Activated CD4-positive, alpha-beta T cell treated with anti-CD3 and anti-CD28 coated beads for 36 hours (primary cell): Measurements from ENCODE around the gene TMOD2. TPM values are rescaled to one million over a fixed set of nuclear protein-coding genes. Genes with fewer than 3 reads are reported as not detected.

ENCODE experiments used
- ATAC-seq: fragments of 200-7000 bp; cut with Tn5 transposase; one replicate; pipeline ENCODE4 v1.10.0; 2021; ENCODE audit warnings: mild to moderate bottlenecking, moderate library complexity
- CTCF ChIA-PET: fragments of 350-600 bp; sonication (Branson Sonifier 250); formaldehyde crosslinking; loops from one replicate; lab custom pipeline; 2021; ENCODE audit warnings: antibody characterized with exemption; lab: Charles Lee
- POLR2A ChIA-PET: fragments of 350-600 bp; sonication (Branson Sonifier 250); formaldehyde crosslinking; loops from one replicate; lab custom pipeline; 2021; ENCODE audit warnings: antibody characterized with exemption, inconsistent platforms; lab: Charles Lee
- DNase-seq: peaks from one replicate; pipeline ENCODE4 v3.0.0-alpha.2; 2020
- H3K27ac Mint-ChIP-seq: one replicate; pipeline ENCODE4 v1.8.0; 2021; ENCODE audit warnings: mixed read lengths
- H3K27me3 Mint-ChIP-seq: one replicate; pipeline ENCODE4 v1.8.0; 2021; ENCODE audit warnings: mixed read lengths
- H3K36me3 Mint-ChIP-seq: one replicate; pipeline ENCODE4 v1.8.0; 2021; ENCODE audit warnings: low read depth, mixed read lengths
- H3K4me1 Mint-ChIP-seq: one replicate; pipeline ENCODE4 v1.8.0; 2021; ENCODE audit warnings: mixed read lengths
- H3K4me3 Mint-ChIP-seq: one replicate; pipeline ENCODE4 v1.8.0; 2021; ENCODE audit warnings: mild to moderate bottlenecking, moderate library complexity, mixed read lengths
- H3K9me3 Mint-ChIP-seq: one replicate; pipeline ENCODE4 v1.8.0; 2021; ENCODE audit warnings: low read depth, mixed read lengths
- intact Hi-C, 2 experiments: fragments of 100-400 bp; cut with DNase I in 1 of 2; cut with micrococcal nuclease in 1 of 2; formaldehyde crosslinking; loops; one replicate each; pipeline versions ENCODE4 v1.14.2 to v1.15.1; 2022 to 2024; cut with DNase I, micrococcal nuclease
- total RNA-seq, 2 experiments: library from RNA; stranded (reverse); gene quantifications; one replicate each; pipeline ENCODE4 v1.2.3, GENCODE V29; 2021

TMOD2 gene
- total RNA-seq, result 1 to 10 TPM; 5.4 to 6.9 TPM

GRCh38 chr15:51750792-51751696 lies at the start of gene TMOD2:
TSS of gene TMOD2 (plus strand) at chr15:51751597. CDS start at chr15:51766442, 14,845 bp downstream.
- no peaks in the 10 kb centered on the region for H3K36me3 Mint-ChIP-seq
- no peaks in the 10 kb centered on the region for H3K9me3 Mint-ChIP-seq
- H3K27me3 Mint-ChIP-seq, result peaks cover 11% of the 10 kb centered on the region
- intact Hi-C loops, result loop anchor here (1.0 to 5.0 kb wide), 3 partner anchors 14 to 76 kb away; partner anchors contain the start of genes LYSMD2 (in 1 of the 2) and TMOD3 (in 1 of the 2)
- peak within 1 kb of the TSS; percentile 66 for H3K27ac Mint-ChIP-seq
- ATAC-seq, result peak; percentile 90
- POLR2A ChIA-PET, result interaction anchor here (0.6 to 1.1 kb wide), 2 partner anchors 15 to 101 kb away, joined by 3 to 5 read pairs; no protein-coding TSS in a partner anchor
- CTCF ChIA-PET, result interaction anchor here (0.7 to 1.4 kb wide), 2 partner anchors 10 to 26 kb away, joined by 3 to 6 read pairs; no protein-coding TSS in a partner anchor
- peaks cover 24% of the 10 kb centered on the region for H3K4me1 Mint-ChIP-seq
- DNase-seq, result peak; percentile 72
- H3K4me3 Mint-ChIP-seq, result peak within 1 kb of the TSS; percentile 79

GRCh38 chr15:51702710-51703109 lies 48.7 kb upstream of the TMOD2 start:
- no peak for DNase-seq
- no peak overlapping the region for H3K27ac Mint-ChIP-seq
- H3K4me3 Mint-ChIP-seq, result no peak overlapping the region
- CTCF ChIA-PET, result interaction anchor here (0.9 to 2.4 kb wide), 2 partner anchors 17 to 73 kb away, joined by 3 to 6 read pairs; no protein-coding TSS in a partner anchor
- no peaks in the 10 kb centered on the region for H3K36me3 Mint-ChIP-seq
- POLR2A ChIA-PET, result no interaction called here
- no peaks in the 10 kb centered on the region for H3K9me3 Mint-ChIP-seq
- no peak for ATAC-seq
- intact Hi-C loops, result no loop called here
- H3K4me1 Mint-ChIP-seq, result no peaks in the 10 kb centered on the region
- H3K27me3 Mint-ChIP-seq, result peaks cover 12% of the 10 kb centered on the region

- POLR2A ChIA-PET, result no interaction called here
- no peak overlapping the region for H3K27ac Mint-ChIP-seq
- DNase-seq (no peak), ATAC-seq (no peak)
- H3K36me3 Mint-ChIP-seq, result no peaks in the 10 kb centered on the region
- peaks cover 3% of the 10 kb centered on the region for H3K27me3 Mint-ChIP-seq
- CTCF ChIA-PET, result no interaction called here
- intact Hi-C loops, result no loop called here
- H3K9me3 Mint-ChIP-seq, result no peaks in the 10 kb centered on the region
- H3K4me1 Mint-ChIP-seq, result no peaks in the 10 kb centered on the region
- no peak overlapping the region for H3K4me3 Mint-ChIP-seq
Measured at GRCh38 chr15:51706291-51706690, 45.1 kb upstream of the TMOD2 start.

- no peaks in the 10 kb centered on the region for H3K9me3 Mint-ChIP-seq
- H3K27ac Mint-ChIP-seq, result no peak overlapping the region
- no peak overlapping the region for H3K4me3 Mint-ChIP-seq
- DNase-seq (no peak), ATAC-seq (no peak)
- no peaks in the 10 kb centered on the region for H3K4me1 Mint-ChIP-seq
- ChIA-PET CTCF (interaction anchor here (0.9 to 1.1 kb wide), 2 partner anchors 47 to 70 kb away, joined by 3 to 7 read pairs; no protein-coding TSS in a partner anchor), POLR2A (no interaction called here)
- intact Hi-C loops, result no loop called here
- H3K36me3 Mint-ChIP-seq, result no peaks in the 10 kb centered on the region
- H3K27me3 Mint-ChIP-seq, result peaks cover 3% of the 10 kb centered on the region
Measured at GRCh38 chr15:51706926-51707608, 44.3 kb upstream of the TMOD2 start.

- ATAC-seq (no peak), DNase-seq (no peak)
- ChIA-PET CTCF (interaction anchor here (0.6 to 1.1 kb wide), 3 partner anchors 12 to 69 kb away, joined by 3 to 7 read pairs (median 3); no protein-coding TSS in a partner anchor), POLR2A (no interaction called here)
- Mint-ChIP-seq H3K9me3 (no peaks in the 10 kb centered on the region), H3K27ac (no peak overlapping the region), H3K36me3 (no peaks in the 10 kb centered on the region), H3K4me3 (no peak overlapping the region), H3K4me1 (no peaks in the 10 kb centered on the region), H3K27me3 (peaks cover 3% of the 10 kb centered on the region)
- intact Hi-C loops, result no loop called here
Measured at GRCh38 chr15:51708013-51708412, 43.4 kb upstream of the TMOD2 start.

GRCh38 chr15:51709031-51709430 lies 42.4 kb upstream of the TMOD2 start:
- intact Hi-C loops, result no loop called here
- Mint-ChIP-seq H3K36me3 (no peaks in the 10 kb centered on the region), H3K4me3 (no peak overlapping the region), H3K4me1 (no peaks in the 10 kb centered on the region), H3K27ac (no peak overlapping the region), H3K27me3 (no peaks in the 10 kb centered on the region), H3K9me3 (no peaks in the 10 kb centered on the region)
- ATAC-seq (no peak), DNase-seq (no peak)
- POLR2A ChIA-PET, result no interaction called here
- CTCF ChIA-PET, result no interaction called here

GRCh38 chr15:51714162-51714561 lies 37.2 kb upstream of the TMOD2 start:
- H3K9me3 Mint-ChIP-seq, result no peaks in the 10 kb centered on the region
- no peak for DNase-seq
- intact Hi-C loops, result no loop called here
- no peak overlapping the region for H3K4me3 Mint-ChIP-seq
- no peak overlapping the region for H3K27ac Mint-ChIP-seq
- POLR2A ChIA-PET, result no interaction called here
- no peak for ATAC-seq
- no peaks in the 10 kb centered on the region for H3K27me3 Mint-ChIP-seq
- CTCF ChIA-PET, result no interaction called here
- no peaks in the 10 kb centered on the region for H3K36me3 Mint-ChIP-seq
- H3K4me1 Mint-ChIP-seq, result no peaks in the 10 kb centered on the region

GRCh38 chr15:51714911-51715310 lies 36.5 kb upstream of the TMOD2 start:
- DNase-seq (no peak), ATAC-seq (no peak)
- Mint-ChIP-seq H3K4me1 (no peaks in the 10 kb centered on the region), H3K36me3 (no peaks in the 10 kb centered on the region), H3K4me3 (no peak overlapping the region), H3K9me3 (no peaks in the 10 kb centered on the region), H3K27ac (no peak overlapping the region), H3K27me3 (no peaks in the 10 kb centered on the region)
- ChIA-PET POLR2A (no interaction called here), CTCF (interaction anchor here (0.6 to 1.5 kb wide), 2 partner anchors 65 to 654 kb away, joined by 3 read pairs; no protein-coding TSS in a partner anchor)
- intact Hi-C loops, result no loop called here

GRCh38 chr15:51718219-51718618 lies 33.2 kb upstream of the TMOD2 start:
- no peak for DNase-seq
- ATAC-seq, result no peak
- intact Hi-C loops, result no loop called here
- H3K9me3 Mint-ChIP-seq, result no peaks in the 10 kb centered on the region
- H3K27me3 Mint-ChIP-seq, result no peaks in the 10 kb centered on the region
- H3K36me3 Mint-ChIP-seq, result peaks cover 16% of the 10 kb centered on the region
- no peak overlapping the region for H3K27ac Mint-ChIP-seq
- ChIA-PET CTCF (no interaction called here), POLR2A (no interaction called here)
- H3K4me3 Mint-ChIP-seq, result no peak overlapping the region
- peaks cover 10% of the 10 kb centered on the region for H3K4me1 Mint-ChIP-seq

GRCh38 chr15:51718746-51719145 lies 32.7 kb upstream of the TMOD2 start:
- Mint-ChIP-seq H3K27me3 (no peaks in the 10 kb centered on the region), H3K9me3 (no peaks in the 10 kb centered on the region), H3K4me1 (peaks cover 10% of the 10 kb centered on the region), H3K4me3 (no peak overlapping the region), H3K27ac (no peak overlapping the region), H3K36me3 (peaks cover 18% of the 10 kb centered on the region)
- intact Hi-C loops, result no loop called here
- POLR2A ChIA-PET, result no interaction called here
- CTCF ChIA-PET, result interaction anchor here (1.7 kb wide), 1 partner anchor 12 kb away, joined by 4 read pairs; no protein-coding TSS in a partner anchor
- DNase-seq, result no peak
- ATAC-seq, result no peak

GRCh38 chr15:51720201-51720995 lies 31.0 kb upstream of the TMOD2 start:
- Mint-ChIP-seq H3K36me3 (peaks cover 18% of the 10 kb centered on the region), H3K9me3 (no peaks in the 10 kb centered on the region), H3K4me3 (no peak overlapping the region), H3K27ac (no peak overlapping the region), H3K27me3 (no peaks in the 10 kb centered on the region), H3K4me1 (peaks cover 19% of the 10 kb centered on the region)
- no peak for ATAC-seq
- ChIA-PET POLR2A (no interaction called here), CTCF (interaction anchor here (0.6 to 1.7 kb wide), 3 partner anchors 11 to 56 kb away, joined by 3 to 4 read pairs (median 3); no protein-coding TSS in a partner anchor)
- DNase-seq, result no peak
- intact Hi-C loops, result no loop called here
